ENCODE data around the gene PCYOX1L.
A peak's percentile ranks its signal among the peaks of the same experiment; 100 is the strongest.
"Not testable (repeated sequence)": the region's sequence is repeated elsewhere in the genome, so short reads cannot be mapped to it uniquely, and the experiment has no call there.

Gene PCYOX1L

DNA sequence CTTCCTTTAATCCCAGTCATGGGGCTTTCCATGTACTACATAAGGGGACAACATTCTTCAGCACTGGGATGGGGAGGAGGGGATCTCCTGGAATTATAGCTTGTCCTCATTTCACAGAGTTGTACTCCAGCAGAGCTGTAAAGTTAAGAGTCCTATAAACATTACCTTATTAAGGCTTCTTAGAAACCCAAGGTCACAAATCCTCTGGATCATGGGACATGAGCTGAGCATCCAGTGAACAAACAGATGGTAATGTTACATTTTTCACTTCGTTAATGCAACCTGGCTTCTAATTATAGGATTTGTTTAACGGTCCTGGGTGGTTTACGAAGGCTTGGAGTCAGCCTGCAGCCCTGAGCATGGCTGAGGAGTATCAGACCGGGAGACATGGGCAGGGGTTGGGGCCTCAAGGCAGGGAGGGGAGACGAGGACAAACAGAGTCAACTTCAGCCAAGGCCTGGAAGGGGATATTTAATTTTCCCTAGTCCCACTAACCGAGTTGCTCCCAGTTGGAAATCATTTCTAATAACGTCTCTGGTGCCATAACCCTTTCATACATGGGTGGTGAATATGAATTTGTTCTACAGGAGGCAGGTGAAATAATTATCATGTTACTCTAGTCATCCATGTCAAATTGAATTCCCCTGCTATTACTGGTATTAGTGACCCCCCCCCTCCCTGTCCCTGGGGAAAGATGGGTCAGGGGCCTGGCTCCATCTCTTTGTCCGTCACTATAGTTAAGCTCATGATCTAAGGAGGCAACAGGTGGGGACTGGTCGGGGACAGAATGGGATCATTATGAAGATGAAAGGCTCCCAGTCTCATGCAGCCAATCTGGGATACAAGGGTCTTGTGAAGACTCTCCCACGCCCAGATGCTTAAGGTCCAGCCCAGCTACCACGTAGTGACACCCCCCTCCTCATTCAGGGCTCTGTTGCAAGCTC lies 32.0 kb downstream of the PCYOX1L start:
- ATAC-seq, result no peak
- TF ChIP-seq, protein P1, sequence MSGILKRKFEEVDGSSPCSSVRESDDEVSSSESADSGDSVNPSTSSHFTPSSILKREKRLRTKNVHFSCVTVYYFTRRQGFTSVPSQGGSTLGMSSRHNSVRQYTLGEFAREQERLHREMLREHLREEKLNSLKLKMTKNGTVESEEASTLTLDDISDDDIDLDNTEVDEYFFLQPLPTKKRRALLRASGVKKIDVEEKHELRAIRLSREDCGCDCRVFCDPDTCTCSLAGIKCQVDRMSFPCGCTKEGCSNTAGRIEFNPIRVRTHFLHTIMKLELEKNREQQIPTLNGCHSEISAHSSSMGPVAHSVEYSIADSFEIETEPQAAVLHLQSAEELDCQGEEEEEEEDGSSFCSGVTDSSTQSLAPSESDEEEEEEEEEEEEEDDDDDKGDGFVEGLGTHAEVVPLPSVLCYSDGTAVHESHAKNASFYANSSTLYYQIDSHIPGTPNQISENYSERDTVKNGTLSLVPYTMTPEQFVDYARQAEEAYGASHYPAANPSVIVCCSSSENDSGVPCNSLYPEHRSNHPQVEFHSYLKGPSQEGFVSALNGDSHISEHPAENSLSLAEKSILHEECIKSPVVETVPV (CRISPR knock-in tag; IDR thresholded peaks at IDR 0.05), result no peak
- TF ChIP-seq CSDC2 (CRISPR knock-in tag; IDR thresholded peaks at IDR 0.05) (no peak), RARB (CRISPR knock-in tag; IDR thresholded peaks at IDR 0.05) (no peak)

- ATAC-seq, result not testable (repeated sequence)
Observed at GRCh38 chr5:149391076-149391475, 33.2 kb downstream of the PCYOX1L start.

DNA sequence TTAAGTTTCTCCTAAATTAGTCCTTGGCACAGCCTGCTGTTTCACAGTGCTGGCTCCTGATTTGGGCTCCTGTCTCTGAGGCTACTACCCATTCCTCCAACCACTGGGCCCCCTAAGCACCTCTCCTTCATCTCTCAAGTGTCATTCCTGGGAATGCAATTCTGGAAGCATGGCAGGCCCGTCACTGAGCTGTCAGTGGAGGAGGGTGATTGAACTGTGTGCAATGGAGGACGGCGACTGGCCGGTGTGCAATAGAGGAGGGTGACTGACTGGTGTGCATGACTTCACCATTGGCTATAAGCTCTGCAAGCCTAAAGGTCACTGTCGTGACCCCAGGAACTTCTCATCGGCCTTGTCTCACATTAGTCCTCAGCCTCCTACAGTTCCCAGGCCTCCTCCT lies 33.7 kb downstream of the PCYOX1L start:
- ATAC-seq, result no peak
- no peak for TF ChIP-seq ZNF565 (CRISPR knock-in tag; conservative IDR thresholded peaks at IDR 0.05; ENCODE audit: low read depth)
- no peak for TF ChIP-seq RARB (CRISPR knock-in tag; IDR thresholded peaks at IDR 0.05)
- TF ChIP-seq ZNF70 (CRISPR knock-in tag; IDR thresholded peaks at IDR 0.05), result no peak
- TF ChIP-seq OSR1 (CRISPR knock-in tag; IDR thresholded peaks at IDR 0.05), result no peak
- TF ChIP-seq TOX (CRISPR knock-in tag; IDR thresholded peaks at IDR 0.05; ENCODE audit: borderline replicate concordance), result no peak
- TF ChIP-seq, protein P1 (CRISPR knock-in tag; IDR thresholded peaks at IDR 0.05), result no peak

DNA sequence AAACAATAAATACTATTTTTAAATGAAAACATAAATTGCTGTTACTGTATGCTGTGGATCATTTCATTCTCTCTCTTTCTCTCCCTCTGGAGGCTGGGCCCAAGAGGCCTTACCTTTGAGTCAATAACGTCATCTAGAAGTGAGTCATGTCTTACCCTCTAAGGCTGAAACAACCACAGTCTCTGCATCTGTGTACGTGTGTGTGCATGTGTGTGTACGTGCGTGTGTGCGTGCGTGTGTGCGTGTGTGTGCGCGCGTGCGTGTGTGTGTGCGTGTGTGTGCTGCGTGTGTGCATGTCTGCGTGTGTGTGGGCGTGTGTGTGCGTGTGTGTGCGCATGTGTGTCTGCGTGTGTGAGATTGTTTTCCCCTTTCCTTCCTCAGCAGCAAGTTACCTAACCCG lies 34.9 kb downstream of the PCYOX1L start:
- ATAC-seq, result peak; percentile 77
- TF ChIP-seq ARNTL (CRISPR knock-in tag; IDR thresholded peaks at IDR 0.05; ENCODE audit: borderline replicate concordance, low read depth) (no peak), POU6F1 (CRISPR knock-in tag; IDR thresholded peaks at IDR 0.05; ENCODE audit: borderline replicate concordance, low read depth) (no peak), OSR1 (CRISPR knock-in tag; IDR thresholded peaks at IDR 0.05) (no peak), RARB (CRISPR knock-in tag; IDR thresholded peaks at IDR 0.05) (no peak), ZNF565 (CRISPR knock-in tag; conservative IDR thresholded peaks at IDR 0.05; ENCODE audit: low read depth) (no peak), ESRRG (CRISPR knock-in tag; IDR thresholded peaks at IDR 0.05) (no peak), ZFP3 (CRISPR knock-in tag; IDR thresholded peaks at IDR 0.05) (no peak), SNAI2 (CRISPR knock-in tag; IDR thresholded peaks at IDR 0.05) (no peak), PPARA (CRISPR knock-in tag; IDR thresholded peaks at IDR 0.05; ENCODE audit: borderline replicate concordance) (no peak), GLIS3 (CRISPR knock-in tag; IDR thresholded peaks at IDR 0.05) (no peak), TSHZ2 (CRISPR knock-in tag; IDR thresholded peaks at IDR 0.05) (no peak), CSDC2 (CRISPR knock-in tag; IDR thresholded peaks at IDR 0.05) (no peak), ZNF70 (CRISPR knock-in tag; IDR thresholded peaks at IDR 0.05) (no peak), TCF4 (CRISPR knock-in tag; IDR thresholded peaks at IDR 0.05; ENCODE audit: borderline replicate concordance) (no peak), ZC3H10 (CRISPR knock-in tag; IDR thresholded peaks at IDR 0.05) (no peak), BACH2 (CRISPR knock-in tag; IDR thresholded peaks at IDR 0.05; ENCODE audit: borderline replicate concordance) (no peak)
- TF ChIP-seq, protein P1 (CRISPR knock-in tag; IDR thresholded peaks at IDR 0.05), result no peak

Data from SK-N-SH treated with all-trans-retinoic acid at 6 μM for 48 hours (cell line).